Measurements from ENCODE around the gene AKT1.

Gene AKT1

DNA sequence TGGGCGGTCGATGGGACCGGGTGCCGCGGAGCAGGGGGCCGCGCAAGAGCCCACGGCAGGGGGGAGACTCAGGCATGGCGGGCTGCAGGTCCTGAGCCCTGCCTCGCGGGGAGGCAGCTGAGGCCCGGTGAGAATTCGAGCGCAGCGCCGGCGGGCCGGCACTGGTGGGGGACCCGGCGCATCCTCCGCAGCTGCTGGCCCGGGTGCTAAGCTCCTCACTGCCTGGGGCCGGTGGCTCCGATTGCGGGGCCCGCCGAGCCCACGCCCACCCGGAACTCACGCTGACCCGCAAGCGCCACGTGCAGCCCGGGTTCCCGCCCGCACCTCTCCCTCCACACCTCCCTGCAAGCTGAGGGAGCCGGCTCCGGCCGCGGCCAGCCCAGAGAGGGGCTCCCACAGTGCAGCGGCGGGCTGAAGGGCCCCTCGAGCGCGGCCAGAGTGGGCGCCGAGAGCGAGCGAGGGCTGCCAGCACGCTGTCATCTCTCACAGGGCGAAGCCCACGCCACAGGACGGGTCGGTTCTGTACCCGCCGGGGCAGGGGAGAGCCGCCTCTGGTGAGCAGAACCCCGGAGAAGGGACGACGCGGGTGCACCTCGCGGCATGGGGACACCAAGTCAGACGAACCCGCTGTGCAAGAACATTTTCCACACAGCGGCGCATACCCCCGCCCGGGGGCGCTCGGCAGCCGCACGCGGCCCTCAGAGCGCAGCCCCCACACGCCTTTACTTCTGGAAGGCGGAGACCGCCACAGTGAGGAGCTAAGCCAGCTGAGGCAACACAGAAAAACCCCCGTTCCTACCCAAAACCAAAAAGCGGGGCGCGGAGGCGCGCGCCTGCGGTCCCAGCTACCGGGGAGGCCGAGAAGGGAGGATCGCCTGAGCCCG is 43.8 kb downstream of the AKT1 start:
- no peak for DNase-seq

- DNase-seq: peak; percentile 17
Observed at GRCh38 chr14:104750753-104751057, 44.8 kb downstream of the AKT1 start.

DNA sequence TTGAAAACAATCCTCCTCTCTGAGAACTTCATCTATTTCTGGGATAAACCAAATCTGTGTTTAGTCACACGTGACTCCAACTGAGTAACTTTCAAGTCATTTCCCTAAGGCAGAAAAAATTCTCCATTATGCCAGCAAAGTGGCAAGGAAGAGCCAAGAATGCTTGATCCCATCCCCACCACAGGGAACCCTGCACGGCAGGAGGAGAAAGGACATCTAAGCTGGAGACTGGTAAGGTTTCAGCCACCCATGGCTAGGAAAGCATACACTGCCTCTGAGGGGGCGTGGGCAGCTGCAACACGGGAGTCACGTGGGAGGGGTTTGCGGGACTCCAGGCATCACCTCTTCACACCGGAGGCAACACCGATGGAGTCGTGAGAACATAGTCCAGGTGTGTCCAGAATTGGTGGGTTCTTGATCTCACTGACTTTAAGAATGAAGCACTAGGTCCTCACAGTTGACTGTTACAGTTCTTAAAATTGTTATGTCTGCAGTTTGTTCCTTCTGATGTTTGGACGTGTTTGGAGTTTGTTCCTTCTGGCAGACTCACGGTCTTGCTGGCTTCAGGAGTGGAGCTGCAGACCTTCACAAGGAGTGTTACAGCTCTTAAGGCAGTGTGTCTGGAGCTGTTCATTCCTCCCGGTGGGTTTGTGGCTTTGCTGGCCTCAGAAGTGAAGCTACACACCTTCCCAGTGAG is 45.3 kb downstream of the AKT1 start:
- no peak for DNase-seq

GRCh38 chr14:104749111-104749649 is 46.4 kb downstream of the AKT1 start:
- DNase-seq: no peak

- DNase-seq: no peak
Observed at GRCh38 chr14:104747876-104748275, 47.7 kb downstream of the AKT1 start.

- no peak for DNase-seq
Observed at GRCh38 chr14:104746934-104747481, 48.5 kb downstream of the AKT1 start.

- no peak for DNase-seq
Observed at GRCh38 chr14:104746071-104746545, 49.4 kb downstream of the AKT1 start.

GRCh38 chr14:104745431-104745830 is 50.1 kb downstream of the AKT1 start:
- no peak for DNase-seq

- no peak for DNase-seq
Observed at GRCh38 chr14:104744484-104744883, 51.1 kb downstream of the AKT1 start.

GRCh38 chr14:104743461-104744380 is 51.8 kb downstream of the AKT1 start:
- DNase-seq: no peak

DNA sequence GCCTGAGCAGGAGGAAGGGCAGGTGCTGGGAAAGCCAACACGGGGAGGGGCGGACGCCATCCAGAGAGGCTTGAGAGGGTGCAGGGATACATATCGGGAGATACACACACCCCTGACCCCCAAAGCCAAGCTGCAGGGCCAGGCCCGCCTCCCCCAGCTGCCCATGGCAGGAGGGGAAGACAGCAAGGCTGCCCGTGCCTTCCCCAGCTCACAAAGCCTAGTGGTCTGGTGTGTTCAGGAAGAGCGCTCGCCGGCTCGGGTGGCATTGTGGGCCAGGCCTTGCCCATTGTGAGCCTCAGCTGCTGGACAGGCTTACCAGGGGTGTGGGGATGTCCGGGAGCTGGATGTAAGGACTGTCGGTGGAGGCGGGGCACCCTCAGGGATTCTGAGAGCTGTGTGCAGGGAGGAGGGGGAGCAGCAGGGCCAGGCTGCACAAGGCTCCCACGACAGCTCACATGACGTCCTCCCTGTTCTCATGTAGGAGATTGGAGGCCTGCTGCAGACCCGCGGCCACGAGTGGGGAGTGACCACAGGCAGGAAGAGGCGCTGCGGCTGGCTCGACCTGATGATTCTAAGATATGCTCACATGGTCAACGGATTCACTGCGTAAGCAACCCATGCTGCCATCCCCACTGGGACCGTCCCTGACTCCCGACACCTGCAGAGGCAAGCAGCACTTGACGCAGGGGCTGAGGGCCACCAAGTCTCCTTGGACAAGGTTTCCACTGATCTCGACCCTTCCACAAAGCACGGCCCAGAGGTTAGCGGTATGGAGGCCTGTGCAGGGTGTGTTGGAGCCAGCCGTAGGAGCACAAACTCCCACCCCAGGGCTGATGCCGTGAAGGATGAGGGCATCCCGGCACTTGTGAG is 52.7 kb downstream of the AKT1 start:
- DNase-seq: no peak

DNA sequence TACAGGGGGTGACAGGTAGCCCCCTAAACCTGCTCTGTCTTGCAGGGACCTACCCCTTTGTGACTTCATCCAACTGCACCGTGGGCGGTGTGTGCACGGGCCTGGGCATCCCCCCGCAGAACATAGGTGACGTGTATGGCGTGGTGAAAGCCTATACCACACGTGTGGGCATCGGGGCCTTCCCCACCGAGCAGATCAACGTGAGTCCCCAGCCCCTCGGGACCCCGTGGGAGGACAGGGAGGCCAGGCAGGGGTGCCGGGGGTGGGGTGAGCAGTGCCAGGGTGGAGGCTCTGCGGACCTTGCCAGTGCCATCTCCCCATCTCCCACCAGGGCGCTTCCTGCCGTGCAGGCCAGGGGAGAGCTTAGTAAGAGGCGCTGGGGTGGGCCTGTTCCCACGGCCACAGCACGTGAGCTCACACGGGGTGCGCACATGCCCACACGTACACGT is 53.7 kb downstream of the AKT1 start:
- DNase-seq: no peak

DNA sequence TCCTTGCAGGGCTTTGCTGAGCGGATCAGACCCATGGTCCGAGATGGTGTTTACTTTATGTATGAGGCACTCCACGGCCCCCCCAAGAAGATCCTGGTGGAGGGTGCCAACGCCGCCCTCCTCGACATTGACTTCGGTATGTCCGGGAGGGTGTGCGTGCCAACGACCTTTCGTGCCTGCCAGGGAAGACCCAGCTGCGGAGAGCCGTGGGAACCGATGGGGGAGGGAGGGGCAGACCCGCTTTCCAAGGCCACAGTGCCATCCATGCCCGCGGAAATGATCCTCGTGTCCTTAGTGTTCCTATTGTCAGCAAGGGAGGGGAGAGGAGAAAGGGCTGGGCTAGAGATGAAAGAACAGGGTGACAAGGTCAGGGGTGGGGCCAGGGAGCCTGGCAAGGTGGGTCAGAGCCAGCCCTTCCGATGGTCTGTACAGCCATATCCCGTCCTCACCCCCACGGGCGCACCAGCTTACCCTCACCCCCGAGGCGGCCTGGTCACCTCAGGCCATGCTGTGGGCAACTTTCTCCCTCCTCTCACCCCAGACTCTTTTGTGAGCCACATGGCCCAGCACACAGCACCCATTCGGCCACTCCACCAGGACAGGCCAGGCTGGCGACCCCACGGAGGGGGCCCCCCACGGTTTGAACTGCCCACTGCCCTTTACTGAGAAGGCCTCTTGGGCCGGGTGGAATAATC is 54.3 kb downstream of the AKT1 start:
- no peak for DNase-seq

DNA sequence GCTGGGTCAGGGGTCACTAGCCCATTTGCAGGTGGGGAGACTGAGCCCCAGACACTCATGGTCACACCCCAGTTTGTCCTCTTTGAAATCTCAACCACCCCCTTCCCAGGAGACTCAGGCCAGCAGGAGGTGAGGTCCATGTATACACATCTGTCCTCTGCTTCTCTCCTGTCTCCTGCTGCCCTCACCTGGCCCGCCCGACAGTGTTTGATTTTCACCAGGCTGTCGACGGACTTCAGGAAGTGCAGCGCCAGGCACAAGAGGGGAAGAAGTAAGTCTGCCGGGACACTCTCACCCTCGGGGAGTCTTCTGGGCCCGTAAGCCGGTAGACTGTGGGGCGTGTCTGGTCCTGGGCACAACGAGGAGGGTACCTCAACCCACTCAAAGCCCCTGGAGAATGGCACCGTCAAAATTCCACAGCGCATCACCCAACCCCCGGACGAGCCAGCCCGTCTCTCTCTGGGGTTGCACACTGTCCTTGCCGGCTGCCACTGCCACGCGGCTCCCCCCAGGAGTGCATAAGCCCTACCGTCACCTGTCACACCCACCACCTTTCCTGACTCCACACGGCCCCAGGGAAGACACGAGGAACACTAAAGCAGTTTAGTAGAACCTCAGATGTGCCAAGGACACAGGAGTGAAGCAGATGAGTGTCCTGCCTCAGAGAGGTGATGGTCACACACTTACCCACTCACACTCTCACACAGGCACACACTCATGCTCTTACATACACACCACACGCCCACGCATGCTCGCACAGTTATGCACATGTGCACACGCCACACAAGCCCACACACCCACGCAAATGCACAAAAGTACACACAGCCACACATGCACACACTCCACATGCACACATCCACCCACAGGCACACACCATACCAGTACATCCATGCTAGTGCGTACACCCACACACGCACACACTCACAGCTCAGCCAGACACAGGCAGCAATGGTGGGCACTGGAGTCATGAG is 55.7 kb downstream of the AKT1 start:
- no peak for DNase-seq

DNA sequence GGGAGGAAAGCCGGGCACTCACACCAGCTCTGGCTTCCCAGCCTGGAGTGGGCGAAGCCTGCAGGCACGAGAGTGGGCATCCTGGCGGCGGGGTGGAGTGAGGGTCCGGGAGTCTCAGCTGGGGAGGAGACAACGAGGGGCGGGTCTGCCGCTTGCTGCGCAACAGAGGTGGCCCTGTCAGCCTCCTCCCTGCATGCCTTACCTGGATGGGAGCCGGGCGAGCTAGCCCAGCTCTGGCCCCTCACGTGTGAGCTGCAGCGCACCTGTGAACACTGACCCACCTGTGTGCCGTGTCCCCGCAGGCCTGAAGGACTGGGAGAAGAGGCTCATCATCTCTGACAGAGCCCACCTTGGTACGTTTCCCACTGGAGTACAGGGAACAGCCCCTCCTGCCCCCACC is 56.5 kb downstream of the AKT1 start:
- no peak for DNase-seq

GRCh38 chr14:104738375-104739019 is 57.1 kb downstream of the AKT1 start:
- no peak for DNase-seq

GRCh38 chr14:104735830-104736642 is 59.5 kb downstream of the AKT1 start:
- no peak for DNase-seq
